ENCODE results near the gene NOSIP.

NOSIP gene

GRCh38 chr19:49530708-49531107 lies 49.6 kb downstream of the NOSIP start:
- no peak overlapping the region for H3K4me3 ChIP-seq (ENCODE audit: low read depth, low read length)
- DNase-seq (ENCODE audit: low read depth): no peak
- no peak for TF ChIP-seq MAX (IDR thresholded peaks at IDR 0.05; ENCODE audit: low read depth, low read length)
- TF ChIP-seq MYC (IDR thresholded peaks at IDR 0.05; ENCODE audit: low read depth, low read length): no peak
- no peak for TF ChIP-seq CTCF (IDR thresholded peaks at IDR 0.05; ENCODE audit: low read depth, low read length)
- TF ChIP-seq POLR2A (IDR thresholded peaks at IDR 0.05; ENCODE audit: extremely low read depth, insufficient read length): no peak

GRCh38 chr19:49528211-49528771 lies 52.1 kb downstream of the NOSIP start:
- TF ChIP-seq CTCF (IDR thresholded peaks at IDR 0.05; ENCODE audit: low read depth, low read length): no peak
- TF ChIP-seq MYC (IDR thresholded peaks at IDR 0.05; ENCODE audit: low read depth, low read length): no peak
- TF ChIP-seq MAX (IDR thresholded peaks at IDR 0.05; ENCODE audit: low read depth, low read length): no peak
- no peak for TF ChIP-seq POLR2A (IDR thresholded peaks at IDR 0.05; ENCODE audit: extremely low read depth, insufficient read length)
- no peak overlapping the region for H3K4me3 ChIP-seq (ENCODE audit: low read depth, low read length)
- DNase-seq (ENCODE audit: low read depth): no peak

- TF ChIP-seq MAX (IDR thresholded peaks at IDR 0.05; ENCODE audit: low read depth, low read length) (no peak), POLR2A (IDR thresholded peaks at IDR 0.05; ENCODE audit: extremely low read depth, insufficient read length) (no peak), CTCF (IDR thresholded peaks at IDR 0.05; ENCODE audit: low read depth, low read length) (no peak), MYC (IDR thresholded peaks at IDR 0.05; ENCODE audit: low read depth, low read length) (no peak)
- H3K4me3 ChIP-seq (ENCODE audit: low read depth, low read length): no peak overlapping the region
- no peak for DNase-seq (ENCODE audit: low read depth)
These were observed 55.4 kb downstream of the NOSIP start for GRCh38 chr19:49524812-49525455.

GRCh38 chr19:49520705-49521319 lies 59.5 kb downstream of the NOSIP start:
- no peak overlapping the region for H3K4me3 ChIP-seq (ENCODE audit: low read depth, low read length)
- no peak for TF ChIP-seq MYC (IDR thresholded peaks at IDR 0.05; ENCODE audit: low read depth, low read length)
- no peak for TF ChIP-seq POLR2A (IDR thresholded peaks at IDR 0.05; ENCODE audit: extremely low read depth, insufficient read length)
- no peak for TF ChIP-seq CTCF (IDR thresholded peaks at IDR 0.05; ENCODE audit: low read depth, low read length)
- TF ChIP-seq MAX (IDR thresholded peaks at IDR 0.05; ENCODE audit: low read depth, low read length): no peak
- DNase-seq (ENCODE audit: low read depth): no peak

- H3K4me3 ChIP-seq (ENCODE audit: low read depth, low read length): no peak overlapping the region
- TF ChIP-seq MYC (IDR thresholded peaks at IDR 0.05; ENCODE audit: low read depth, low read length) (no peak), POLR2A (IDR thresholded peaks at IDR 0.05; ENCODE audit: extremely low read depth, insufficient read length) (no peak), CTCF (IDR thresholded peaks at IDR 0.05; ENCODE audit: low read depth, low read length) (no peak), MAX (IDR thresholded peaks at IDR 0.05; ENCODE audit: low read depth, low read length) (no peak)
These were observed 62.3 kb downstream of the NOSIP start for GRCh38 chr19:49518033-49518432.

More at GRCh38 chr19:49518033-49518432, 62.3 kb downstream of the NOSIP start:
- DNase-seq (ENCODE audit: low read depth): no peak
